ENCODE results near the gene SLC7A8. TPM values are rescaled to one million over a fixed set of nuclear protein-coding genes. Genes with fewer than 3 reads are reported as not detected.

Gene SLC7A8
- total and polyA plus RNA-seq, 9 donors = 45.9 to 161 (median 95.4) TPM

DNA sequence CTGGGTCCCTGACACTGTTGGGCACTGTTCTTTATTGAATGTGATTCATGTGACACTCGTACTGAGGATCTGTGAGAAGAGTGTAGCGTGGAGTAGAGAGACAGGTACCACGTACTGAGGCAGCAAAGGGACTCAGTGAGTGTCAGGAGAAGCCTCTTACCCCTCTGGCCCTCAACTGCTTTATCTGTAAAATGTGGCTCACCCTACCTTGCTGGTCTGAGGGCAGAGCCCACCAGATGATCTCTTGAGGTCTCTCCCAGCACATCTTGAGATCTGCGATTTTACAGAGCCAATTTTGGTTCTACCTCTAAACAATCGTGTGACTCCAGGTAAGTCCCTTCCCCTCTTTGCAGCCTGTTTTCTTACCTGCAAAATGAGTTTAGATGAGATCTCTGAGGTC is 67.5 kb downstream of the SLC7A8 start:
- no peak for DNase-seq
- WGBS, 3 donors = 83 to 88% (median 87%) methylated on average over 5 of the region's 5 CpGs
- Histone ChIP-seq H3K27ac (no peak overlapping the region), H3K9me3 (no peaks in the 10 kb centered on the region), H3K4me1 (ENCODE audit: insufficient read depth) (no peaks in the 10 kb centered on the region), H3K27me3 (no peaks in the 10 kb centered on the region), H3K36me3 (no peaks in the 10 kb centered on the region), H3K4me3 (no peak overlapping the region)
- intact Hi-C loops (cut with DNase I) = no loop called here
- TF ChIP-seq, protein P1, sequence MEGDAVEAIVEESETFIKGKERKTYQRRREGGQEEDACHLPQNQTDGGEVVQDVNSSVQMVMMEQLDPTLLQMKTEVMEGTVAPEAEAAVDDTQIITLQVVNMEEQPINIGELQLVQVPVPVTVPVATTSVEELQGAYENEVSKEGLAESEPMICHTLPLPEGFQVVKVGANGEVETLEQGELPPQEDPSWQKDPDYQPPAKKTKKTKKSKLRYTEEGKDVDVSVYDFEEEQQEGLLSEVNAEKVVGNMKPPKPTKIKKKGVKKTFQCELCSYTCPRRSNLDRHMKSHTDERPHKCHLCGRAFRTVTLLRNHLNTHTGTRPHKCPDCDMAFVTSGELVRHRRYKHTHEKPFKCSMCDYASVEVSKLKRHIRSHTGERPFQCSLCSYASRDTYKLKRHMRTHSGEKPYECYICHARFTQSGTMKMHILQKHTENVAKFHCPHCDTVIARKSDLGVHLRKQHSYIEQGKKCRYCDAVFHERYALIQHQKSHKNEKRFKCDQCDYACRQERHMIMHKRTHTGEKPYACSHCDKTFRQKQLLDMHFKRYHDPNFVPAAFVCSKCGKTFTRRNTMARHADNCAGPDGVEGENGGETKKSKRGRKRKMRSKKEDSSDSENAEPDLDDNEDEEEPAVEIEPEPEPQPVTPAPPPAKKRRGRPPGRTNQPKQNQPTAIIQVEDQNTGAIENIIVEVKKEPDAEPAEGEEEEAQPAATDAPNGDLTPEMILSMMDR (IDR thresholded peaks at IDR 0.05) = no peak
- no peak for TF ChIP-seq POLR2A (IDR thresholded peaks at IDR 0.05)
- TF ChIP-seq EP300 (IDR thresholded peaks at IDR 0.05) = no peak

DNA sequence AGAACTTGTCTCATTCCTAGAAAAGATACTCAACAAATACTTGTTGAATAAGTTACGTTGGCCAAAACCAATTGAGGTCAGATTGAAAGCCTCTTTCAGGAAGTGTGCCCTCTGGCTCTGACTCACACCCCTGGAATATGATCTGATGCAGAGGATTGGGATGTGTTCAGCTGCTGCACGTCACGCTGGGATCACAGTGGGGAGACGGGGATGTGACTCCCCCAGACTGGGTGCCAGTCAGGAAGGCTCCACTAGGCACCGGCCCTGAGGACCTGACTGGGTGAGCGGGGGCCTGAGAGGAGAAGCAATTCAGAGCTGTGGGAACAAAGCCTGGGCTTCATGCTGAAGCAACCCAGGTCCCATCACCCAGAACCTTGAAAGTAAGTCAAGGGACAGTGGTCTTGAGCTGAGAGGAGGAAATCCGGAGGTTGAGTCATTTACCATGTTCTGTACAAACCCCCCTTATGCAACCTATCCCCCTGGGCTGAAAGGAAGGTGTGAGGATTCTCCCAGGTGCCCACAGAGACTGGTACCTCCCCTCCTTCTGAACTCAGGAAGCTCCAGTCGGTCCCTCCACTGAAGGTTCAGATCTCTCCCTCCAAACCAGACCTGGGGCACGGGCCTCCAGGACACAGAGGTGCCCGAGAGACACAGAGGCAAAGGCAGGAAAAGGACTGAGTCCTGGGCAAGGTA is 68.3 kb downstream of the SLC7A8 start:
- H3K27ac ChIP-seq = no peak overlapping the region
- WGBS, 3 donors = 68 to 76% (median 70%) methylated on average over 10 of the region's 10 CpGs
- H3K9me3 ChIP-seq = no peaks in the 10 kb centered on the region
- no peaks in the 10 kb centered on the region for H3K27me3 ChIP-seq
- TF ChIP-seq POLR2A (IDR thresholded peaks at IDR 0.05) (no peak), EP300 (IDR thresholded peaks at IDR 0.05) (no peak)
- TF ChIP-seq, protein P1 (IDR thresholded peaks at IDR 0.05) = no peak
- H3K36me3 ChIP-seq = no peaks in the 10 kb centered on the region
- intact Hi-C loops (cut with DNase I) = no loop called here
- H3K4me3 ChIP-seq = no peak overlapping the region
- no peak for DNase-seq
- no peaks in the 10 kb centered on the region for H3K4me1 ChIP-seq (ENCODE audit: insufficient read depth)

DNA sequence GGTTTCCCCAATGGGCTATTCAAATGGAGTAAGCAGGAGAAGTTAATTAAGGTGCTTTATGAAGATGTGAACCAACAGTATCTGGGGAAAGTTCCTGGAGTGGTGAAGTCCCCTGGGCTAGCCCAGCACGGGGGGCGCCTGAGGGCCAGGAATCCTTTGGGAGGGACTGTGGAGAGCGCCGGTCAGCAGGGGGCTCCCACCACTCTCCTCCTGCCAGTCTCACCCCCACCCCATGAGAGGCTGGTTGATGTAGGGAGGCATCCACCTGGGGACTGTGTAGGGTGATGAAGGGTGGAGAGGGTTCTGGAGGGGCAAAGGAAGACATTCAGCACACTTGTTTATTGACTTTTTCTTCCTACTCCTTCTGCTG is 68.8 kb downstream of the SLC7A8 start:
- Histone ChIP-seq H3K4me3 (no peak overlapping the region), H3K9me3 (no peaks in the 10 kb centered on the region), H3K27me3 (no peaks in the 10 kb centered on the region), H3K4me1 (ENCODE audit: insufficient read depth) (no peaks in the 10 kb centered on the region), H3K27ac (no peak overlapping the region), H3K36me3 (no peaks in the 10 kb centered on the region)
- TF ChIP-seq, protein P1 (IDR thresholded peaks at IDR 0.05) = no peak
- TF ChIP-seq EP300 (IDR thresholded peaks at IDR 0.05) = no peak
- intact Hi-C loops (cut with DNase I) = no loop called here
- WGBS, 3 donors = 65 to 74% (median 67%) methylated on average over 4 of the region's 4 CpGs
- no peak for DNase-seq

DNA sequence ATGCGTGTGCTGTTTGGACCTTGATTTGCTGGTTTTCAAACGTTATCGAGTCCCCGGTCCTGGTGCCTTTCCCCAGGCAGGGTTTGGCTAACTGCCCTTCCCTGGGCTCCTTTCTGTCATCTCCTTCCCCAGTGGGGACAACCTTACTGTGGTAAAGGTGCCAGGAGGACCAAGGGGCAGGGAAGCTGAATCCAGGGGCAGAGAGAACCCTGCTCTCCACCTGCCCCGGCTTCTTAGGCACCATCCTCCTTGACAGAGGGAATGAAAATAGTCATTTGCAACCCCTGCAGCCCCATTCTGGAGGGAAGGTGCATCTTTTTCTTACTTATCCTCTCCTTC is 69.4 kb downstream of the SLC7A8 start:
- H3K4me3 ChIP-seq = no peak overlapping the region
- no peaks in the 10 kb centered on the region for H3K36me3 ChIP-seq
- H3K27ac ChIP-seq = no peak overlapping the region
- no peaks in the 10 kb centered on the region for H3K4me1 ChIP-seq (ENCODE audit: insufficient read depth)
- H3K9me3 ChIP-seq = no peaks in the 10 kb centered on the region
- intact Hi-C loops (cut with DNase I) = no loop called here
- no peaks in the 10 kb centered on the region for H3K27me3 ChIP-seq
- TF ChIP-seq, protein P1 (IDR thresholded peaks at IDR 0.05) = no peak
- no peak for TF ChIP-seq POLR2A (IDR thresholded peaks at IDR 0.05)
- TF ChIP-seq EP300 (IDR thresholded peaks at IDR 0.05) = no peak
- WGBS, 3 donors = 55 to 65% (median 63%) methylated on average over 5 of the region's 5 CpGs
- DNase-seq = no peak
